HG03558 (cell line): ENCODE data around the gene APEH.

Experiments used
- ATAC-seq: cut with Tn5 transposase; IDR thresholded peaks from one replicate; pipeline ENCODE4 v1.9.1; 2021; ENCODE audit warnings: moderate number of reproducible peaks; ENCODE audit not compliant: unreplicated experiment; ENCODE audit errors: extremely low read depth

The APEH gene

GRCh38 chr3:49673715-49674496 lies at the start of gene APEH:
Gene APEH, plus strand, starts transcription at chr3:49674351. Its CDS starts 51 bp downstream, at chr3:49674402.
- ATAC-seq = peak; percentile 48

- ATAC-seq = no peak
Measured at GRCh38 chr3:49625071-49625470, 49.1 kb upstream of the APEH start.

- no peak for ATAC-seq
Measured at GRCh38 chr3:49626101-49626581, 48.0 kb upstream of the APEH start.

GRCh38 chr3:49626796-49627195 lies 47.4 kb upstream of the APEH start:
- no peak for ATAC-seq

DNA sequence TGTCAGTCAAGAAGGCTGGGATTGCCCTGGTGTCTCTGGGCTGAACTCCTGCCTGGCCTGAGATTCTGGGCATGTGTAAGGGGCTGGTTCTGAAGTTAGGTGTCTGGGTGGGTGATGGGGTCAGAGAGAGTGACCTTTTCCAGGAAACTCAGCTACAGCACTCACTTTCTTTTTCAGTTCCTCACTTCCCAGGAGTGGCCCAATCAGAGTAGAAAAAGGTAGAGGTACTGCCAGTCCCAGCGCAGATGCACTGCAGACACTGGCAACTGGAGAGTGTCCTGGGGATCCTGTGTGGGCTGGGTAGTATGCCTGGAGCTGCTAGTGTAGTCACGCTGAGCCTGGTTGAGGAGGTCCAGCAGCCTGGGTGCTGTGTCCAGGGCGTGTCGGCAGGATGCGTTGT lies 46.5 kb upstream of the APEH start:
- no peak for ATAC-seq

- no peak for ATAC-seq
Measured at GRCh38 chr3:49628249-49628648, 45.9 kb upstream of the APEH start.

DNA sequence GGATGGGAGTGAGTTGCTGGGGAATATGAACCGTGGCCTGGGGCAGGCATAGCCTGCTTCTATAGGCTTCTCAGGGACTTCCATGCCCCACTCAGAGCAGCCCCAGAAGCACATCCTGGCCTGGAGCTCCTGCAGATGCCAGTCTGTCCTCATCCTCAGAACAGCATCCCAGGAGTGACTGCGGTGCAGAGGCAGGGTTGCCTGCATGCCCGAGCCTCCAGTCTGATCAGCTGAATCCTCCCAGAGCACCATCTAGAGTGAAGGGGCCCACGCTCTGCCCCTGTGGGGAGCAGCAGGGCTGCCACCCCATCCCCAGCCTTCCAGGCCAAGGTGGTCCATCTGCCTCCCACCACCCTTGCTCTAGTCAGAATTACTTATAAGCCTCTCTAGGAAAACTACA lies 44.7 kb upstream of the APEH start:
- ATAC-seq = no peak

GRCh38 chr3:49629866-49630265 lies 44.3 kb upstream of the APEH start:
- no peak for ATAC-seq

DNA sequence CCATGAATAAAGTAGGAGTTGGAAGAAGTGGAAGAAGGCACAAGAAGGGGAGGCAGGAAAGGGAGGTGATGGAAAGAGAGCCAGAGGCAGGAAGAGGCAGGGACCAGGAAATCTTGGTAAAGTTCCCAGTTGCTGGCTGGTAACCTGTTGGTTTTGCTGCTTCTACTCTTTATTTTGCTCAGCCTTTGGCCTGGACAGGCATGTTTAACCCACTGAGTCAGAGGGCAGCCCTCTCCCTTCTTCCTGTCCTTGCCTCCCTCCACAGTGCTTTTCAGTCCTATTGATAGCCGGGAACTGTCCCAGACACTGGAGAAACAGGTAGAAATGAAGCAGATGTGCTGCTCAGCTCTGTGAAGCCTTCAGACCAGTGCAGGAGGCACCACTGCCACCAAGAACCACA lies 43.4 kb upstream of the APEH start:
- no peak for ATAC-seq

DNA sequence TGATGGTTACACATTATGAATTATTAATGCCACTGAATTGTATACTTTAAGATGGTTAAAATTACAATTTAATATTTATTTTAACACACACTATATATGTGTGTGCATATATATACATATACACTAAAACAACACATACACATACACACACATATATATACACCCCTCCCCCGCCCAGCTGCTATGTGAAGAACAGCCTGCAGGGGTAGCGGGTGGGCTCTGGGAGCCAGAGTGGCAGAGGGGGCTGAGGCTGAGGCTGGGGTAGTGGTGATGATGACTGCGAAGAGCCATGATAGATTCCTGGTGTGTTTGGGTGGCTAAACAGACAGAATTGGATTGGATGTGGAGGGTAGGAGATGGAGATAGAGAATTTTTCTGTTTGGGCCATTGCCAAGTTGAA lies 39.4 kb upstream of the APEH start:
- ATAC-seq = no peak

DNA sequence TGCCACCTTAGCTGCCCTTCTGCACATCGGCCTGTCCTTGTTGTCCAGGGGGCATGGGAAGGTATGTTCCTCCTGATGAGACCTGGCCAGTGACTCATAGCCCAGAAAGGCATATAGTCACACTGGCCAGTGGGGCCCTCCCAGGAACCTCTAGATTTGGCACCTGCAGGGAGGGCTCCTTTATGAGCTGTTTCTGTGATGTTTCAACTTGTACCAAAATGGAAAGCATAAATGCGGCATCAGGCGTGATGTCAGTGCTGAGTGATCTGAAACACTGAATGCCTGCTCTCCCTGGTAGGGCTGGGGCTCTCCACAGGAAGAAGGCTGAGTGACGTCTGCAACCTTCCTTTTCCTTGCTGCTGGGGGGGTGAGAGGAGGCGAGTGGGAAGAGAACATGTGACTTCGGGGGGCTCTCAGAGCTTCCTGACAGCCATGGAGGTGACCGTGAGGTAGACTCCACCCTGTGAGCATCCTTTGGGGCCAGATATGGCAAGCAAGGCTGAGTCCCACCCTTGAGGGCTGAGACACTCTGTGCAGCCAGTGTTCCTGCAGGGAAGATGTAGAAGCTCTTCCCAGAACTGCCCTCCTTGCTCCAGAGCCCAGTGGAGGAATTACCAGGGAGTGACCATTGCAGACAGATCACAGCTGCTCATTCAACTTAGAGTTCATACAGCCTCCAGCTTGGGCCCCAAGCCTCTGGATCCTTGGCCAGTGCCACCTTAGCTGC lies 37.1 kb upstream of the APEH start:
- ATAC-seq = no peak

GRCh38 chr3:49638445-49638844 lies 35.7 kb upstream of the APEH start:
- no peak for ATAC-seq

DNA sequence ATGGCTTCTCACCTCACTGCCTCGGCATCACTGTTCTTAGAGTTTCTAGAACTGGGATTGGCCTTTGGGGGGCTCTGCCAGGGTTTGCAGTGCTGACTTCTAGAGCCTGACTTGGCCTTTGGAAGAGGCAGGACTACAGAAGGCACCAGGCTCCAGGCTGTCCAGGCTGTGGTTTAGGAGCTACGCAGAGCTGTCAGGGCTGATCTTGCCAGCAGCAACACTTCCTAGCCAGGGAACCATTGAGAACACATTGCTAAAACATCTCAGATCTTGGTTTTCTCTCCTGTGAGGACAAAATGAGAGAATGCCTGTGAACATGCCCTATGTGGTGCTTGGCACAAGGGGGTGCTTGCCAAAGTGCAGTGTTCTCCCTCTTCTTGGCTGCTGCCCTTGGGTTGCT lies 34.6 kb upstream of the APEH start:
- ATAC-seq = no peak

DNA sequence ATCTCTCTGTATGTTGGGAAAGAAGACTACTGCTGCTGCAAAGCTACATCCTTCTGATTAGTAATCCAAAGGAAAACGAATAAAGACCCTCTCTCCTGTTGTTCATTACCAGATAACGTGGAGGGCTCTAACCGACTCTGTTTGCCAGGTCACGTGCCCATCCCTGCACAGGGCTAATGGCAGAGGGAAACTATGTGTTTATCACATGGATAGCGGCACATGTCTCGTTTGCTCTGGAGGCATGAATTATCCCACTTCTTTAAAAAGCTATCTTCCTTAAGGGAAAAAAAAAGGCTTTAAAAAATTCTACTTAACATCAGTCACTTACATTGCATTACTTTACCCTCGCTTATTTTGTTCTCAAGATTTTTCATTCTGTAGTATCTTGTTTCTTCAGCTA lies 32.9 kb upstream of the APEH start:
- no peak for ATAC-seq

DNA sequence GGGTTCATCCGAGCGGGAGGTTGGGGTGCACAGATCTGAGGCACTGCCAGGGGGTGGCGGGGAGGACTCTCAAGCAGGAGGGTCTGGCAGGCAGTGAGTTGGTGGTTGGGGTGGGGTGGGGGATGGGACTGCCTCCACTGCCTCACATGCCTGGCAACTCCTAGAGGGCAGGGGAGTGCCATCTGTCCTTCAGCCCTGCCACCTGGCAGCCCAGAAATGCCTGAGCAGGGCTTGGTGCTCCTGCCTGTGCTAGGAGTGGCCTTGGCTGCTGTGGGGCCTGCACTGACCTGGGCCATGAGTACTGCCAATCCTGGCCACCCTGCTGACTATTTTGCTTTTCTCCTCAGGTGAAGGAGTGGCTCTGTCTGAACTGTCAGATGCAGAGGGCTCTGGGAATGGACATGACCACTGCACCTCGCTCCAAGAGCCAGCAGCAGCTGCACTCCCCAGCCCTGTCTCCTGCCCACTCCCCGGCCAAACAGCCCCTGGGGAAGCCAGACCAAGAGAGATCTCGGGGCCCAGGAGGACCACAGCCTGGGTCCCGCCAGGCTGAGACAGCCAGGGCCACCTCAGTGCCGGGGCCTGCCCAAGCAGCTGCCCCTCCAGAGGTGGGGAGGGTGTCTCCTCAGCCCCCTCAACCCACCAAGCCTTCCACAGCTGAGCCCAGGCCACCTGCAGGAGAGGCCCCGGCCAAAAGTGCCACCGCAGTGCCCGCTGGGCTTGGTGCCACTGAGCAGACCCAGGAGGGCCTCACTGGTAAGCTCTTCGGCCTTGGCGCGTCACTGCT lies 32.0 kb upstream of the APEH start:
- ATAC-seq = no peak

DNA sequence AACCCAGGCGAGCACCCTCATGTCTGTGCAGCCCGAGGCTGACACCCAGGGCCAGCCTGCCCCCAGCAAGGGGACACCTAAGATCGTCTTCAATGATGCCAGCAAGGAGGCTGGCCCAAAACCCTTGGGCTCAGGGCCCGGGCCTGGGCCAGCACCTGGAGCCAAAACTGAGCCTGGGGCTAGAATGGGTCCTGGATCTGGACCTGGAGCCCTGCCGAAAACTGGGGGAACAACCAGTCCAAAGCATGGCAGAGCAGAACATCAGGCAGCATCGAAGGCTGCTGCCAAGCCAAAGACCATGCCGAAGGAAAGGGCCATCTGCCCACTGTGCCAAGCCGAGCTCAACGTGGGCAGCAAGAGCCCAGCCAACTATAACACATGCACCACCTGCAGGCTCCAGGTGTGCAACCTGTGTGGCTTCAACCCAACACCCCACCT lies 31.4 kb upstream of the APEH start:
- no peak for ATAC-seq

- no peak for ATAC-seq
Measured at GRCh38 chr3:49644684-49645083, 29.5 kb upstream of the APEH start.

GRCh38 chr3:49646236-49646635 lies 27.9 kb upstream of the APEH start:
- no peak for ATAC-seq

DNA sequence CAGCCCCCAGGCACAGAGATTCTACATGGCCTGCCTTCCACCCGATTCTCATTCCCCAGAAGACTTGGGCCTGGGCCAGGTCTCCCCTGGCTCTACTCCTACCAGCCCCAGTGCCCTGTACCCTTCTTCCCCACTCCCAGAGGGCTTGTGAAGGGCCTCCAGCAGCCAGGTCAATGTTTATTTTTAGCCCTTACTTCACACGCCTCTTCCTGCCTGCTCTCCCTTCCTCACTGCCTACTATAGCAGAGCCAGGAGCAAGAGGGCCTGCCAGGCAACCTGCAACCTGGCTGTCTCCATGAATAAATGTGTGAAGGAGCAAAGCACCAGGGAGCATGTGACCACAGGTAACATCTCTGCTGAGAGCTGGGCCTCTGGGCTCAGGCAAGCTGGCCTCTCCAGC lies 26.4 kb upstream of the APEH start:
- no peak for ATAC-seq

GRCh38 chr3:49648354-49649019 lies 25.7 kb upstream of the APEH start:
- ATAC-seq = no peak
